Prostate gland (tissue), 2 donors: ENCODE results near the gene IGF2.

ENCODE experiments used
- POLR2AphosphoS5 ChIP-seq: sonication (generic); formaldehyde crosslinking; IDR thresholded peaks from one replicate; pipeline ENCODE4 v1.6.1; 2017; ENCODE audit warnings: antibody characterized with exemption
- TF ChIP-seq, protein P1 (sequence below), 4 experiments: fragments of 200-600 bp in 2 of 4; fragments of 450-650 bp in 2 of 4; sonication (generic) in 2 of 4; IDR thresholded peaks; 1 replicate in 3 of 4; 2 replicates in 1 of 4; pipeline ENCODE4 v1.5.1; 2016 to 2019; ENCODE audit warnings: antibody characterized with exemption in 4 of 4, mild to moderate bottlenecking in 2 of 4, moderate library complexity in 2 of 4

DNA sequence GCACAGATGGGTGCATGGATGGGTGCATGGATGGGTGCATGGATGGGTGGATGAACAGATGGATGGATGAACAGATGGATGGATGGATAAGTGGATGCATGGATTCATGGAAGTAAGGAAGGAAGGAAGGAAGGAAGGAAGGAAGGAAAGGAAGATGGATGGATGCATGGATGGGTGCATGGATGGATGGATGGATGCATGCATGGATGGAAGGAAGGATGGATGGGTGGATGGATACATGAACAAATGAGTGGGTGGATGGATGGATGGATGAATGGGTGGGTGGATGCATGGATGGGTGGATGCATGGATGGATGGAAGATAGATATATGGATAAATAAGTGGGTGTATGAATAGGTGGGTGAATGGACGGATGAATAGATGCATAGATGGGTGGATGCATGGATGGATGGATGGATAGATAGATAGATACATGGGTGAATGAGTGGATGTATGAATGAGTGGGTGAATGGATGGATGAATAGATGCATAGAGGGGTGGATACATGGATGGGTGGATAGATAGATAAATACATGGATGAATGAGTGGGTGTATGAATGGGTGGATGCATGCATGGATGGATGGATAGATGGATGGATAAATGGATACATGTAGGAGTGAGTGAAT lies 32.5 kb downstream of the IGF2 start:
- TF ChIP-seq POLR2AphosphoS5: no peak
- TF ChIP-seq, protein P1, sequence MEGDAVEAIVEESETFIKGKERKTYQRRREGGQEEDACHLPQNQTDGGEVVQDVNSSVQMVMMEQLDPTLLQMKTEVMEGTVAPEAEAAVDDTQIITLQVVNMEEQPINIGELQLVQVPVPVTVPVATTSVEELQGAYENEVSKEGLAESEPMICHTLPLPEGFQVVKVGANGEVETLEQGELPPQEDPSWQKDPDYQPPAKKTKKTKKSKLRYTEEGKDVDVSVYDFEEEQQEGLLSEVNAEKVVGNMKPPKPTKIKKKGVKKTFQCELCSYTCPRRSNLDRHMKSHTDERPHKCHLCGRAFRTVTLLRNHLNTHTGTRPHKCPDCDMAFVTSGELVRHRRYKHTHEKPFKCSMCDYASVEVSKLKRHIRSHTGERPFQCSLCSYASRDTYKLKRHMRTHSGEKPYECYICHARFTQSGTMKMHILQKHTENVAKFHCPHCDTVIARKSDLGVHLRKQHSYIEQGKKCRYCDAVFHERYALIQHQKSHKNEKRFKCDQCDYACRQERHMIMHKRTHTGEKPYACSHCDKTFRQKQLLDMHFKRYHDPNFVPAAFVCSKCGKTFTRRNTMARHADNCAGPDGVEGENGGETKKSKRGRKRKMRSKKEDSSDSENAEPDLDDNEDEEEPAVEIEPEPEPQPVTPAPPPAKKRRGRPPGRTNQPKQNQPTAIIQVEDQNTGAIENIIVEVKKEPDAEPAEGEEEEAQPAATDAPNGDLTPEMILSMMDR (IDR thresholded peaks at IDR 0.05): no peak
